SK-N-SH treated with all-trans-retinoic acid at 6 μM for 48 hours (cell line): ENCODE measurements around the gene CFAP45.
A peak's percentile ranks its signal among the peaks of the same experiment; 100 is the strongest.

Experiments
- ATAC-seq: fragments of 200-7000 bp; cut with Tn5 transposase; 3 replicates; pipeline ENCODE4 v1.9.1; 2020; ENCODE audit warnings: mild to moderate bottlenecking, moderate library complexity
- BACH2 ChIP-seq: fragments of 250-450 bp; sonication (Bioruptor Pico); IDR thresholded peaks from 2 replicates; pipeline ENCODE4 v1.9.0; 2021; ENCODE audit warnings: mild to moderate bottlenecking, borderline replicate concordance
- CSDC2 ChIP-seq: fragments of 250-450 bp; sonication (Bioruptor Pico); IDR thresholded peaks from 2 replicates; pipeline ENCODE4 v1.5.0; 2020; ENCODE audit warnings: mild to moderate bottlenecking, moderate library complexity
- ESRRG ChIP-seq: fragments of 250-450 bp; sonication (Bioruptor Pico); IDR thresholded peaks from 2 replicates; pipeline ENCODE4 v1.6.1; 2021; ENCODE audit warnings: mild to moderate bottlenecking
- OSR1 ChIP-seq: fragments of 250-450 bp; sonication (Bioruptor Pico); IDR thresholded peaks from 2 replicates; pipeline ENCODE4 v1.8.0; 2022; ENCODE audit warnings: moderate library complexity, mild to moderate bottlenecking, inconsistent platforms
- PPARA ChIP-seq: fragments of 250-450 bp; sonication (Bioruptor Pico); IDR thresholded peaks from 2 replicates; pipeline ENCODE4 v1.5.0; 2020; ENCODE audit warnings: mild to moderate bottlenecking, borderline replicate concordance
- SNAI2 ChIP-seq: fragments of 250-450 bp; sonication (Bioruptor Pico); IDR thresholded peaks from 2 replicates; pipeline ENCODE4 v1.5.0; 2020; ENCODE audit warnings: mild to moderate bottlenecking, moderate library complexity
- TCF4 ChIP-seq: fragments of 250-450 bp; sonication (Bioruptor Pico); IDR thresholded peaks from 2 replicates; pipeline ENCODE4 v1.8.0; 2021; ENCODE audit warnings: mild to moderate bottlenecking, moderate library complexity, borderline replicate concordance
- TOX ChIP-seq: fragments of 250-450 bp; sonication (Bioruptor Pico); IDR thresholded peaks from 2 replicates; pipeline ENCODE4 v1.8.0; 2021; ENCODE audit warnings: mild to moderate bottlenecking, moderate library complexity, borderline replicate concordance
- ZC3H10 ChIP-seq: fragments of 250-450 bp; sonication (Bioruptor Pico); IDR thresholded peaks from 2 replicates; pipeline ENCODE4 v1.5.1; 2021; ENCODE audit warnings: mild to moderate bottlenecking, moderate library complexity
- ZFP3 ChIP-seq: fragments of 250-450 bp; sonication (Bioruptor Pico); IDR thresholded peaks from 2 replicates; pipeline ENCODE4 v1.5.0; 2020; ENCODE audit warnings: mild to moderate bottlenecking, moderate library complexity
- ZFP30 ChIP-seq: fragments of 450-650 bp; formaldehyde crosslinking; IDR thresholded peaks from 2 replicates; pipeline ENCODE4 v1.5.0; 2022; ENCODE audit warnings: mild to moderate bottlenecking, moderate library complexity
- ZNF565 ChIP-seq: fragments of 450-650 bp; formaldehyde crosslinking; conservative IDR thresholded peaks from 2 replicates; pipeline ENCODE4 v1.5.0; 2020; ENCODE audit warnings: low read depth, mild to moderate bottlenecking, moderate library complexity
- ZNF70 ChIP-seq: fragments of 450-650 bp; formaldehyde crosslinking; IDR thresholded peaks from 2 replicates; pipeline ENCODE4 v1.5.0; 2020; ENCODE audit warnings: mild to moderate bottlenecking, moderate library complexity
- ZNF8 ChIP-seq: fragments of 450-650 bp; formaldehyde crosslinking; IDR thresholded peaks from 2 replicates; pipeline ENCODE4 v1.5.0; 2020; ENCODE audit warnings: mild to moderate bottlenecking, moderate library complexity
- TF ChIP-seq, protein P1 (sequence below): fragments of 250-450 bp; sonication (Bioruptor Pico); IDR thresholded peaks from 2 replicates; pipeline ENCODE4 v1.5.1; 2021; ENCODE audit warnings: mild to moderate bottlenecking, moderate library complexity
- TF ChIP-seq, protein P2 (sequence below): fragments of 250-450 bp; sonication (Bioruptor Pico); IDR thresholded peaks from 2 replicates; pipeline ENCODE4 v1.5.1; 2020; ENCODE audit warnings: low read depth, mild to moderate bottlenecking, moderate library complexity
- TF ChIP-seq, protein P3 (sequence below): fragments of 250-450 bp; sonication (Bioruptor Pico); IDR thresholded peaks from 2 replicates; pipeline ENCODE4 v1.5.0; 2020; ENCODE audit warnings: mild to moderate bottlenecking, moderate library complexity
- TF ChIP-seq, protein P4 (sequence below): fragments of 250-450 bp; sonication (Bioruptor Pico); IDR thresholded peaks from 2 replicates; pipeline ENCODE4 v1.8.0; 2021; ENCODE audit warnings: low read depth, mild to moderate bottlenecking, moderate library complexity, borderline replicate concordance

CFAP45 gene

DNA sequence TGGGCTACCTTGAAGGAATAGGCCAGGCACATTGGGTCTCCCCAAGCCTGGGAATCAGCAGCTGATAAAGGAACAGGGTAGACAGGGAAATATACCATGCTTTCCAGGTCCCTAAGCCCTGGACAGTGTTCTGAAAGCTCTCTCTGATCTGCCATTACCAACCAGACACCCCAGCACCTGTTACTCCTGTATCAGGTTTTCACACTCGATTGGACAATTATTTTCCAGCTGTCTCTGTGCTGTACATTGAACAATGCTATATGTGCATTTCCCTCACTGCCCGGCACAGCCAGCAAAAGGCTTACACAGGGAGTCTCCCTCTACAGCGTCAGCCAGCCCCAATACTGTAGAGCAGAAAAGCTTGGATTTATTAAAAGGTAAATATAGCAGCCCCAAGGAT, 4.7 kb downstream of the CFAP45 start:
- TF ChIP-seq, protein P1, sequence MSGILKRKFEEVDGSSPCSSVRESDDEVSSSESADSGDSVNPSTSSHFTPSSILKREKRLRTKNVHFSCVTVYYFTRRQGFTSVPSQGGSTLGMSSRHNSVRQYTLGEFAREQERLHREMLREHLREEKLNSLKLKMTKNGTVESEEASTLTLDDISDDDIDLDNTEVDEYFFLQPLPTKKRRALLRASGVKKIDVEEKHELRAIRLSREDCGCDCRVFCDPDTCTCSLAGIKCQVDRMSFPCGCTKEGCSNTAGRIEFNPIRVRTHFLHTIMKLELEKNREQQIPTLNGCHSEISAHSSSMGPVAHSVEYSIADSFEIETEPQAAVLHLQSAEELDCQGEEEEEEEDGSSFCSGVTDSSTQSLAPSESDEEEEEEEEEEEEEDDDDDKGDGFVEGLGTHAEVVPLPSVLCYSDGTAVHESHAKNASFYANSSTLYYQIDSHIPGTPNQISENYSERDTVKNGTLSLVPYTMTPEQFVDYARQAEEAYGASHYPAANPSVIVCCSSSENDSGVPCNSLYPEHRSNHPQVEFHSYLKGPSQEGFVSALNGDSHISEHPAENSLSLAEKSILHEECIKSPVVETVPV (CRISPR knock-in tag): no peak
- no peak for TF ChIP-seq ZNF70 (CRISPR knock-in tag)
- no peak for TF ChIP-seq ZC3H10
- TF ChIP-seq, protein P2, sequence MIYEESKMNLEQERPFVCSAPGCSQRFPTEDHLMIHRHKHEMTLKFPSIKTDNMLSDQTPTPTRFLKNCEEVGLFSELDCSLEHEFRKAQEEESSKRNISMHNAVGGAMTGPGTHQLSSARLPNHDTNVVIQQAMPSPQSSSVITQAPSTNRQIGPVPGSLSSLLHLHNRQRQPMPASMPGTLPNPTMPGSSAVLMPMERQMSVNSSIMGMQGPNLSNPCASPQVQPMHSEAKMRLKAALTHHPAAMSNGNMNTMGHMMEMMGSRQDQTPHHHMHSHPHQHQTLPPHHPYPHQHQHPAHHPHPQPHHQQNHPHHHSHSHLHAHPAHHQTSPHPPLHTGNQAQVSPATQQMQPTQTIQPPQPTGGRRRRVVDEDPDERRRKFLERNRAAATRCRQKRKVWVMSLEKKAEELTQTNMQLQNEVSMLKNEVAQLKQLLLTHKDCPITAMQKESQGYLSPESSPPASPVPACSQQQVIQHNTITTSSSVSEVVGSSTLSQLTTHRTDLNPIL (CRISPR knock-in tag): no peak
- TF ChIP-seq ZFP3 (CRISPR knock-in tag): no peak
- TF ChIP-seq, protein P3, sequence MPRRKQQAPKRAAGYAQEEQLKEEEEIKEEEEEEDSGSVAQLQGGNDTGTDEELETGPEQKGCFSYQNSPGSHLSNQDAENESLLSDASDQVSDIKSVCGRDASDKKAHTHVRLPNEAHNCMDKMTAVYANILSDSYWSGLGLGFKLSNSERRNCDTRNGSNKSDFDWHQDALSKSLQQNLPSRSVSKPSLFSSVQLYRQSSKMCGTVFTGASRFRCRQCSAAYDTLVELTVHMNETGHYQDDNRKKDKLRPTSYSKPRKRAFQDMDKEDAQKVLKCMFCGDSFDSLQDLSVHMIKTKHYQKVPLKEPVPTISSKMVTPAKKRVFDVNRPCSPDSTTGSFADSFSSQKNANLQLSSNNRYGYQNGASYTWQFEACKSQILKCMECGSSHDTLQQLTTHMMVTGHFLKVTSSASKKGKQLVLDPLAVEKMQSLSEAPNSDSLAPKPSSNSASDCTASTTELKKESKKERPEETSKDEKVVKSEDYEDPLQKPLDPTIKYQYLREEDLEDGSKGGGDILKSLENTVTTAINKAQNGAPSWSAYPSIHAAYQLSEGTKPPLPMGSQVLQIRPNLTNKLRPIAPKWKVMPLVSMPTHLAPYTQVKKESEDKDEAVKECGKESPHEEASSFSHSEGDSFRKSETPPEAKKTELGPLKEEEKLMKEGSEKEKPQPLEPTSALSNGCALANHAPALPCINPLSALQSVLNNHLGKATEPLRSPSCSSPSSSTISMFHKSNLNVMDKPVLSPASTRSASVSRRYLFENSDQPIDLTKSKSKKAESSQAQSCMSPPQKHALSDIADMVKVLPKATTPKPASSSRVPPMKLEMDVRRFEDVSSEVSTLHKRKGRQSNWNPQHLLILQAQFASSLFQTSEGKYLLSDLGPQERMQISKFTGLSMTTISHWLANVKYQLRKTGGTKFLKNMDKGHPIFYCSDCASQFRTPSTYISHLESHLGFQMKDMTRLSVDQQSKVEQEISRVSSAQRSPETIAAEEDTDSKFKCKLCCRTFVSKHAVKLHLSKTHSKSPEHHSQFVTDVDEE: no peak
- TF ChIP-seq OSR1: no peak
- TF ChIP-seq TCF4 (CRISPR knock-in tag): no peak
- no peak for TF ChIP-seq CSDC2
- TF ChIP-seq ZNF565 (CRISPR knock-in tag): no peak
- no peak for TF ChIP-seq ZFP30 (CRISPR knock-in tag)
- ATAC-seq: no peak

DNA sequence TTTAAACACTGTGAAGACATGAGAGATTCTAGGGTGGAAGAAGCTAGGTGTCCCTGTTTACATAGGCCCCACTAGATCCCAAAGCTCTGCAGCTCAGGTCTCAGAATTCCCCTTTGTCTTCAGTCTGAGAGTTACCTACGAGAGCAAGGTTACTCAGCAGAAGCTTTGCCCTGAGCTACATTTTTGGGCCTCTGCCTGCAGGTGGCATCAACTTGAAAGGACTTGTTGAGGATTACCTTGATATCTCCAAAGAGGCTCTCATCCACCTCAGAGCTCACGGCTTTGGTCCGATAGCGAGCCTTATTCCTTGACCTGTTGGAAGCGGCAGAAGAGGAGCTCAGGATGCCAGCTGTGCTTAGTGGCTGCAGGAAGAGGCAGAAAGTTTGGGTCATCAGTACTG, 7.0 kb downstream of the CFAP45 start:
- TF ChIP-seq OSR1: no peak
- ATAC-seq: no peak

DNA sequence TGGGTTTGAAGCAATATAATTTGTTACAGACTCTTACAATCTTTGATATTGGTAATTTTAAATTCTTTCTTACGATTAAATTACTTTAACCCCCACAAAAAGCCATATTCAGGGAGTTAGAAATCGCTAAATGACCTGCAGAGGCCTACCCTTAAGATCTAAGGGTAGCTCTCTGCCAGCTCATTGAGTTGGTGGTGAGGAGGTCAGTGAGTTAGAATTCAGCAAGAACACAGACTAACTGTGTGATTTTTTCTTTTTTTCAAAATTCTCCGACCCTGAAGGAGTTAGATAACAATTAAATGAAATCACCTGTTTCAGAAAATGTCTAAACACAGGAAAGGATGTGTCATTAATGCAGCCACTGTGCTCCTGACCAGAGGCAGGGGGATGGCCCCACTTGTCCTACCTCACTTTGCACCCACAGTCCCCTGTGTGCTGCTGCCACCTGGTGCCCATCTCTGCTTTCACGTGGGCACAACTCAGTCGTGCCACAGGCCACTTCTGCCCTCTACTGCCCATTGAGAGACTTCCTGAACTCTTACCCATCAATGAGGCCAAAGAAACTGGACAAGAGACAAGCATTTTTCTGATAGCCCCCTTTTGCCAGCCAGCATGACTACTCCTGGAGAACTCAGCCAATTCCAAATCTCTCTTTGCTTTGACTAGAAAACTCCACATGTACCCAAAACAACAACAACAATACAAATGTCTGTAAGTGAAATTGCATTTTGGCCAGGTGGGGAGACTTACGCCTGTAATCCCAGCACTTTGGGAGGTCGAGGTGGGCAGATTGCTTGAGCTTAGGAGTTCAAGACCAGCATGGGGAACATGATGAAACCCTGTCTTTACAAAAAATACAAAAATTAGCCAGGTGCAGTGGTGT, 8.4 kb downstream of the CFAP45 start:
- TF ChIP-seq, protein P4, sequence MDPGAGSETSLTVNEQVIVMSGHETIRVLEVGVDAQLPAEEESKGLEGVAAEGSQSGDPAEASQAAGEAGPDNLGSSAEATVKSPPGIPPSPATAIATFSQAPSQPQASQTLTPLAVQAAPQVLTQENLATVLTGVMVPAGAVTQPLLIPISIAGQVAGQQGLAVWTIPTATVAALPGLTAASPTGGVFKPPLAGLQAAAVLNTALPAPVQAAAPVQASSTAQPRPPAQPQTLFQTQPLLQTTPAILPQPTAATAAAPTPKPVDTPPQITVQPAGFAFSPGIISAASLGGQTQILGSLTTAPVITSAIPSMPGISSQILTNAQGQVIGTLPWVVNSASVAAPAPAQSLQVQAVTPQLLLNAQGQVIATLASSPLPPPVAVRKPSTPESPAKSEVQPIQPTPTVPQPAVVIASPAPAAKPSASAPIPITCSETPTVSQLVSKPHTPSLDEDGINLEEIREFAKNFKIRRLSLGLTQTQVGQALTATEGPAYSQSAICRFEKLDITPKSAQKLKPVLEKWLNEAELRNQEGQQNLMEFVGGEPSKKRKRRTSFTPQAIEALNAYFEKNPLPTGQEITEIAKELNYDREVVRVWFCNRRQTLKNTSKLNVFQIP (CRISPR knock-in tag): peak; percentile 72; the same call in 1 of the 2 replicates
- no peak for TF ChIP-seq OSR1

DNA sequence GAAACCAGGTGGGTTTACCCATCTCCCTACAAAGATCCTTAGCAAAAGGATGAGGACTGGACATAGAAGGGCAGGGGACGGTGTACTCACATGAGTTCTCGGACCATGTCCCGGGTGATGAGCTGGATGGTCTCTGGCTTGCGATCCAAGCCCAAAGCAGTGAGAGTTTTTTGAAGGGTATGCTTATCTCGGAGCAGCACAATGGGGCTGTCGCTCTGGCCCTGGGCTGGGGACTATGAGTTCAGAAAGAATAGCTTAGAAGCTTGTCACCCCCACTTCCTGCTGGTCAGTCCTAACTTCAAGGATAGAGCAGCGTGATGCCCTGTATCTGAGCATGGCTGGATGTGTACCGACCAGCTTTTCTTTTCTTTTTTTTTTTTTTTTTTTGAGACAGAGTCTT, 9.6 kb downstream of the CFAP45 start:
- TF ChIP-seq ZC3H10: no peak
- no peak for TF ChIP-seq ZNF565 (CRISPR knock-in tag)
- no peak for TF ChIP-seq ZNF70 (CRISPR knock-in tag)
- TF ChIP-seq PPARA (CRISPR knock-in tag): no peak
- TF ChIP-seq ZNF8 (CRISPR knock-in tag): no peak
- TF ChIP-seq TCF4 (CRISPR knock-in tag): no peak
- TF ChIP-seq, protein P3: no peak
- TF ChIP-seq, protein P4 (CRISPR knock-in tag): no peak
- TF ChIP-seq BACH2: no peak
- no peak for TF ChIP-seq TOX (CRISPR knock-in tag)
- TF ChIP-seq ESRRG (CRISPR knock-in tag): no peak
- TF ChIP-seq, protein P1 (CRISPR knock-in tag): no peak
- no peak for TF ChIP-seq SNAI2 (CRISPR knock-in tag)
- peak; percentile 5 for ATAC-seq

More for the DNA sequence above, 8.4 kb downstream of the CFAP45 start:
- ATAC-seq: peak; percentile 93
